Right atrium auricular region (tissue), 2 donors: ENCODE results near the gene EIF4E3. TPM values are rescaled to one million over a fixed set of nuclear protein-coding genes. Genes with fewer than 3 reads are reported as not detected.

Source experiments
- DNase-seq: peaks from one replicate; pipeline ENCODE4 v3.0.0-alpha.2; 2019; ENCODE audit warnings: low spot score
- H3K27ac ChIP-seq, 2 donors: fragments of 200-600 bp; sonication (generic); 1 replicate in 1 of 2; 2 replicates in 1 of 2; pipeline ENCODE4 v1.5.1; 2016 to 2019
- H3K27me3 ChIP-seq, 2 donors: fragments of 200-600 bp; sonication (generic); one replicate each; pipeline versions ENCODE4 v1.5.1 to v1.6.0; 2017 to 2019
- H3K36me3 ChIP-seq: fragments of 200-600 bp; sonication (generic); one replicate; pipeline ENCODE4 v1.5.1; 2016
- H3K4me1 ChIP-seq, 2 donors: fragments of 200-600 bp; sonication (generic); one replicate each; pipeline versions ENCODE4 v1.5.1 to v1.6.0; 2017 to 2019
- H3K4me3 ChIP-seq, 2 donors: fragments of 200-600 bp; sonication (generic); 1 replicate in 1 of 2; 2 replicates in 1 of 2; pipeline ENCODE4 v1.5.1; 2017 to 2019; ENCODE audit warnings: mild to moderate bottlenecking in 1 of 2, moderate library complexity in 1 of 2
- H3K9me3 ChIP-seq, 2 donors: fragments of 200-600 bp; sonication (generic); one replicate each; pipeline ENCODE4 v1.5.1; 2019
- CTCF ChIP-seq, 2 donors: fragments of 200-600 bp; sonication (generic); IDR thresholded peaks; one replicate each; pipeline ENCODE4 v1.5.1; 2019; ENCODE audit warnings: antibody characterized with exemption in 2 of 2
- total RNA-seq, 2 donors: library from RNA; depleted of rRNA; stranded (reverse); fragments of >200 nt; gene quantifications; one replicate each; pipeline ENCODE4 v1.1.0, GENCODE V29; 2016

Gene EIF4E3
- total RNA-seq, 2 donors from 2014 or later, result 18.2 to 23.3 TPM

- no peaks in the 10 kb centered on the region for H3K9me3 ChIP-seq
- H3K4me3 ChIP-seq, result no peak overlapping the region
- DNase-seq, result no peak
- H3K27me3 ChIP-seq, result no peaks in the 10 kb centered on the region
- peaks cover 0 to 22% of the 10 kb centered on the region in 2 donors for H3K4me1 ChIP-seq
- H3K36me3 ChIP-seq, result no peaks in the 10 kb centered on the region
- H3K27ac ChIP-seq, result no peak overlapping the region
- TF ChIP-seq CTCF (IDR thresholded peaks at IDR 0.05), result no peak
These were observed 31.6 kb downstream of the EIF4E3 start for GRCh38 chr3:71693641-71694040.

GRCh38 chr3:71692139-71692538 lies 33.1 kb downstream of the EIF4E3 start:
- TF ChIP-seq CTCF (IDR thresholded peaks at IDR 0.05), result no peak
- no peaks in the 10 kb centered on the region for H3K27me3 ChIP-seq
- H3K36me3 ChIP-seq, result no peaks in the 10 kb centered on the region
- no peaks in the 10 kb centered on the region for H3K9me3 ChIP-seq
- peaks cover 0 to 22% of the 10 kb centered on the region in 2 donors for H3K4me1 ChIP-seq
- no peak overlapping the region for H3K4me3 ChIP-seq
- no peak for DNase-seq
- H3K27ac ChIP-seq, result no peak overlapping the region

- peaks cover 0 to 23% of the 10 kb centered on the region in 2 donors for H3K4me1 ChIP-seq
- H3K27me3 ChIP-seq, result no peaks in the 10 kb centered on the region
- no peak for DNase-seq
- TF ChIP-seq CTCF (IDR thresholded peaks at IDR 0.05), result no peak
- H3K4me3 ChIP-seq, result no peak overlapping the region
- no peak overlapping the region for H3K27ac ChIP-seq
- no peaks in the 10 kb centered on the region for H3K9me3 ChIP-seq
- no peaks in the 10 kb centered on the region for H3K36me3 ChIP-seq
These were observed 34.8 kb downstream of the EIF4E3 start for GRCh38 chr3:71690341-71690841.

GRCh38 chr3:71689291-71689690 lies 35.9 kb downstream of the EIF4E3 start:
- Histone ChIP-seq H3K27ac (no peak overlapping the region), H3K4me3 (no peak overlapping the region), H3K9me3 (no peaks in the 10 kb centered on the region), H3K36me3 (no peaks in the 10 kb centered on the region), H3K4me1 (peaks cover 0 to 26% of the 10 kb centered on the region in 2 donors), H3K27me3 (no peaks in the 10 kb centered on the region)
- no peak for DNase-seq
- TF ChIP-seq CTCF (IDR thresholded peaks at IDR 0.05), result no peak

GRCh38 chr3:71688121-71688520 lies 37.1 kb downstream of the EIF4E3 start:
- Histone ChIP-seq H3K4me3 (no peak overlapping the region), H3K9me3 (no peaks in the 10 kb centered on the region), H3K27me3 (no peaks in the 10 kb centered on the region), H3K27ac (no peak overlapping the region), H3K4me1 (peaks cover 0 to 23% of the 10 kb centered on the region in 2 donors), H3K36me3 (no peaks in the 10 kb centered on the region)
- DNase-seq, result no peak
- no peak for TF ChIP-seq CTCF (IDR thresholded peaks at IDR 0.05)

- H3K4me1 ChIP-seq, result peaks cover 4 to 21% of the 10 kb centered on the region in 2 donors
- H3K27me3 ChIP-seq, result no peaks in the 10 kb centered on the region
- no peak for TF ChIP-seq CTCF (IDR thresholded peaks at IDR 0.05)
- DNase-seq, result no peak
- no peaks in the 10 kb centered on the region for H3K9me3 ChIP-seq
- no peak overlapping the region for H3K4me3 ChIP-seq
- H3K36me3 ChIP-seq, result no peaks in the 10 kb centered on the region
- H3K27ac ChIP-seq, result no peak overlapping the region
These were observed 39.5 kb downstream of the EIF4E3 start for GRCh38 chr3:71685686-71686085.
